Transverse colon (tissue), 4 donors: ENCODE results near the gene SLC12A2. TPM values are rescaled to one million over a fixed set of nuclear protein-coding genes. Genes with fewer than 3 reads are reported as not detected.

Experiments
- DNase-seq: peaks from one replicate; pipeline ENCODE4 v3.0.0-alpha.2; 2019
- H3K27ac ChIP-seq, 4 donors: fragments of 200-600 bp; sonication (generic); 2 replicates each; pipeline ENCODE4 v1.5.1; 2016 to 2018; ENCODE audit warnings: inconsistent platforms in 4 of 4
- H3K27me3 ChIP-seq: fragments of 200-600 bp; sonication (generic); 2 replicates; pipeline ENCODE4 v1.5.1; 2017; ENCODE audit warnings: inconsistent platforms
- H3K36me3 ChIP-seq, 4 donors: fragments of 200-600 bp; sonication (generic); 2 replicates each; pipeline ENCODE4 v1.5.1; 2017 to 2019; ENCODE audit warnings: inconsistent platforms in 4 of 4
- H3K4me1 ChIP-seq, 4 donors: fragments of 200-600 bp; sonication (generic); 2 replicates each; pipeline ENCODE4 v1.5.1; 2017 to 2020; ENCODE audit warnings: inconsistent platforms in 4 of 4
- H3K4me3 ChIP-seq, 4 donors: fragments of 200-600 bp; sonication (generic); 1 replicate in 1 of 4; 2 replicates in 3 of 4; pipeline versions ENCODE4 v1.5.1 to v1.6.1; 2017 to 2019; ENCODE audit warnings: inconsistent platforms in 4 of 4
- H3K9me3 ChIP-seq, 2 donors: fragments of 200-600 bp; sonication (generic); 2 replicates each; pipeline ENCODE4 v1.5.1; 2017 to 2019; ENCODE audit warnings: inconsistent platforms in 2 of 2
- EP300 ChIP-seq: sonication (generic); formaldehyde crosslinking; IDR thresholded peaks from one replicate; pipeline ENCODE4 v1.6.1; 2017; ENCODE audit warnings: antibody characterized with exemption, low read depth
- POLR2A ChIP-seq: fragments of 450-650 bp; IDR thresholded peaks from one replicate; pipeline ENCODE4 v1.6.1; 2016; ENCODE audit warnings: antibody characterized with exemption, mild to moderate bottlenecking, moderate library complexity
- POLR2AphosphoS5 ChIP-seq, 3 donors: sonication (generic); formaldehyde crosslinking; IDR thresholded peaks; one replicate each; pipeline ENCODE4 v1.6.1; 2016; ENCODE audit warnings: antibody characterized with exemption in 3 of 3
- WGBS, 2 donors: methylation state at CpG; one replicate each; pipeline ENCODE4 v1.1.5; 2018; ENCODE audit warnings: low coverage in 1 of 2; 5-methylcytosine and 5-hydroxymethylcytosine counted together
- in situ Hi-C, 4 donors: fragments of 200-750 bp; cut with MboI; loops; one replicate each; pipeline versions ENCODE4 v1.15.0 to v1.15.1; 2017; ENCODE audit warnings: low sequenced_read_pairs in 3 of 4, low pct_ligation_motif_present in 1 of 4, low pct_unique_long_range_greater_than_20kb in 1 of 4
- intact Hi-C: fragments of 100-400 bp; cut with DNase I; formaldehyde crosslinking; loops from one replicate; pipeline ENCODE4 v1.15.1; 2023; ENCODE audit warnings: low total_unique reads
- total RNA-seq, 4 donors: library from RNA; depleted of rRNA; stranded (reverse); fragments of >200 nt; gene quantifications; one replicate each; pipeline ENCODE4 v1.1.0, GENCODE V29; 2016
- TF ChIP-seq, protein P1 (sequence below), 5 experiments: fragments of 200-600 bp in 3 of 5; fragments of 450-650 bp in 2 of 5; sonication (generic) in 3 of 5; IDR thresholded peaks; 1 replicate in 2 of 5; 2 replicates in 3 of 5; pipeline ENCODE4 v1.5.1; 2016 to 2017; ENCODE audit warnings: antibody characterized with exemption in 5 of 5, inconsistent platforms in 3 of 5, mild to moderate bottlenecking in 2 of 5, moderate library complexity in 1 of 5

SLC12A2 gene
- total RNA-seq, 4 donors from 2014 or later, result 40.4 to 91.1 (median 73.5) TPM

GRCh38 chr5:128224336-128224735 lies 140.8 kb downstream of the SLC12A2 start:
- TF ChIP-seq, protein P1, sequence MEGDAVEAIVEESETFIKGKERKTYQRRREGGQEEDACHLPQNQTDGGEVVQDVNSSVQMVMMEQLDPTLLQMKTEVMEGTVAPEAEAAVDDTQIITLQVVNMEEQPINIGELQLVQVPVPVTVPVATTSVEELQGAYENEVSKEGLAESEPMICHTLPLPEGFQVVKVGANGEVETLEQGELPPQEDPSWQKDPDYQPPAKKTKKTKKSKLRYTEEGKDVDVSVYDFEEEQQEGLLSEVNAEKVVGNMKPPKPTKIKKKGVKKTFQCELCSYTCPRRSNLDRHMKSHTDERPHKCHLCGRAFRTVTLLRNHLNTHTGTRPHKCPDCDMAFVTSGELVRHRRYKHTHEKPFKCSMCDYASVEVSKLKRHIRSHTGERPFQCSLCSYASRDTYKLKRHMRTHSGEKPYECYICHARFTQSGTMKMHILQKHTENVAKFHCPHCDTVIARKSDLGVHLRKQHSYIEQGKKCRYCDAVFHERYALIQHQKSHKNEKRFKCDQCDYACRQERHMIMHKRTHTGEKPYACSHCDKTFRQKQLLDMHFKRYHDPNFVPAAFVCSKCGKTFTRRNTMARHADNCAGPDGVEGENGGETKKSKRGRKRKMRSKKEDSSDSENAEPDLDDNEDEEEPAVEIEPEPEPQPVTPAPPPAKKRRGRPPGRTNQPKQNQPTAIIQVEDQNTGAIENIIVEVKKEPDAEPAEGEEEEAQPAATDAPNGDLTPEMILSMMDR (IDR thresholded peaks at IDR 0.05), result no peak
- TF ChIP-seq POLR2AphosphoS5 (IDR thresholded peaks at IDR 0.05) (no peak), POLR2A (no peak), EP300 (no peak)
- intact Hi-C loops (loop anchor here (2.0 kb wide), 1 partner anchor 16 kb away; no protein-coding TSS in a partner anchor), in situ Hi-C loops (loop anchor here (5.0 to 25.0 kb wide), 4 partner anchors 268 to 1538 kb away; no protein-coding TSS in a partner anchor)
- no peak overlapping the region for H3K27ac ChIP-seq
- H3K36me3 ChIP-seq, result no peaks in the 10 kb centered on the region
- no peaks in the 10 kb centered on the region for H3K27me3 ChIP-seq
- DNase-seq, result no peak
- H3K9me3 ChIP-seq, result no peaks in the 10 kb centered on the region
- H3K4me1 ChIP-seq, result no peaks in the 10 kb centered on the region
- 56 to 63% methylated on average over 1 of the region's 1 CpG for WGBS, 2 donors
- no peak overlapping the region for H3K4me3 ChIP-seq

GRCh38 chr5:128225245-128226030 lies 141.9 kb downstream of the SLC12A2 start:
- Histone ChIP-seq H3K9me3 (no peaks in the 10 kb centered on the region), H3K4me1 (no peaks in the 10 kb centered on the region), H3K4me3 (no peak overlapping the region), H3K27ac (no peak overlapping the region), H3K27me3 (no peaks in the 10 kb centered on the region), H3K36me3 (no peaks in the 10 kb centered on the region)
- intact Hi-C loops, result loop anchor here (2.0 kb wide), 1 partner anchor 17 kb away; no protein-coding TSS in a partner anchor
- DNase-seq, result no peak
- 72 to 88% methylated on average over 2 of the region's 2 CpGs for WGBS, 2 donors
- TF ChIP-seq, protein P1 (IDR thresholded peaks at IDR 0.05), result no peak
- TF ChIP-seq POLR2A, result no peak
- in situ Hi-C loops, result no loop called here

DNA sequence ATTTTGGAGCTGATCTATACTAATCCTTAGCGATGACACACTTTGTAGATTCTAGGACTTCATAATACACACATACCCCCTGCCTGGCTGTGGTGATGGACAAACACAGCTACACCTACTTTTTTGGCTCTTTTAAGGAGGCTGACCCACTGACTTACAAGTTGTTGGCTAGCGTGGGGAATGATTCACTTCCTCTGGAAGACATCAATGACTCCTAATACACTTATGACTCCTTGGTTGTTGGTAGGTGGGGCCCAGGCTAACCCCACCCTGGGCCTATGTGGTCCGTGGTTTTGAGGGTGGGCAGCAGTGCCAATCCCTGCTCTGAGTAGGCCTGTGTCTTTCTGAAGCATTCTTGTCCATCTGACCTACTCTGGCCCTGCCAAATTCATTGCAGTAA lies 144.4 kb downstream of the SLC12A2 start:
- Histone ChIP-seq H3K27me3 (no peaks in the 10 kb centered on the region), H3K27ac (no peak overlapping the region), H3K9me3 (no peaks in the 10 kb centered on the region), H3K4me1 (no peaks in the 10 kb centered on the region), H3K36me3 (no peaks in the 10 kb centered on the region), H3K4me3 (no peak overlapping the region)
- intact Hi-C loops (no loop called here), in situ Hi-C loops (no loop called here)
- WGBS, 2 donors, result 58% methylated on average over 3 of the region's 3 CpGs; no CpG with 5 or more reads in 1 of the 2 donors
- no peak for DNase-seq
- TF ChIP-seq POLR2A (no peak), EP300 (no peak), POLR2AphosphoS5 (IDR thresholded peaks at IDR 0.05) (no peak)
- TF ChIP-seq, protein P1 (IDR thresholded peaks at IDR 0.05), result no peak

GRCh38 chr5:128228521-128228920 lies 145.0 kb downstream of the SLC12A2 start:
- Histone ChIP-seq H3K27me3 (no peaks in the 10 kb centered on the region), H3K27ac (no peak overlapping the region), H3K36me3 (no peaks in the 10 kb centered on the region), H3K4me3 (no peak overlapping the region), H3K9me3 (no peaks in the 10 kb centered on the region), H3K4me1 (no peaks in the 10 kb centered on the region)
- in situ Hi-C loops, result no loop called here
- 48 to 54% methylated on average over 3 of the region's 3 CpGs for WGBS, 2 donors
- no peak for DNase-seq
- intact Hi-C loops, result no loop called here
- TF ChIP-seq POLR2A (no peak), EP300 (no peak), POLR2AphosphoS5 (IDR thresholded peaks at IDR 0.05) (no peak)
- TF ChIP-seq, protein P1 (IDR thresholded peaks at IDR 0.05), result no peak
